GM12873 (cell line): ENCODE data around the gene KRT33B.
A peak's percentile ranks its signal among the peaks of the same experiment; 100 is the strongest.

ENCODE experiments used
- TF ChIP-seq, protein P1 (sequence below): IDR thresholded peaks from 2 replicates; pipeline ENCODE4 v1.5.1; 2012; ENCODE audit warnings: low read depth, mild to moderate bottlenecking, moderate library complexity, low read length, control low read depth; ENCODE audit not compliant: insufficient read depth; ENCODE audit errors: missing control alignments

Gene KRT33B

DNA sequence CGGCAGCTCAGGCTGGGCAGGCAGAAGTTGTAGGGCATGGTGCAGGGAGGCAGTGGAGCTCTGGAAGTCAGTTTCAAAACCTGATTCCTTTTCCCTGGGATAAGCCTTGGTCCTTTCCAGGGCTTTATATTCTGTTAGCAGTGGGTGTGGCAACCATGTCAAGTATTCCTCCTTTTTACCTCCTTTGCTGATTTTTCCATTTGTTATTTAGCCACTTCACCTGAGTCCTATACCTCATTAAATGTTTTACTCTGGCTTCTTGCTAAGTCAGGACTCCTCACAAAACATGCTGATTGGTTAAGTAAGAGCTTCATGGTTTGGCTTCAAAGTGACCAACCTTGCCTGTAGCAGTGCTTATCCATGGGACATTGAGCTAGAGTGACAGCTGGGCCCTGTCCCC lies at the start of gene KRT33B:
TSS of gene KRT33B (minus strand) at position 101 of the 400 bp plus-strand sequence. CDS start at position 38, 63 bp downstream.
- TF ChIP-seq, protein P1, sequence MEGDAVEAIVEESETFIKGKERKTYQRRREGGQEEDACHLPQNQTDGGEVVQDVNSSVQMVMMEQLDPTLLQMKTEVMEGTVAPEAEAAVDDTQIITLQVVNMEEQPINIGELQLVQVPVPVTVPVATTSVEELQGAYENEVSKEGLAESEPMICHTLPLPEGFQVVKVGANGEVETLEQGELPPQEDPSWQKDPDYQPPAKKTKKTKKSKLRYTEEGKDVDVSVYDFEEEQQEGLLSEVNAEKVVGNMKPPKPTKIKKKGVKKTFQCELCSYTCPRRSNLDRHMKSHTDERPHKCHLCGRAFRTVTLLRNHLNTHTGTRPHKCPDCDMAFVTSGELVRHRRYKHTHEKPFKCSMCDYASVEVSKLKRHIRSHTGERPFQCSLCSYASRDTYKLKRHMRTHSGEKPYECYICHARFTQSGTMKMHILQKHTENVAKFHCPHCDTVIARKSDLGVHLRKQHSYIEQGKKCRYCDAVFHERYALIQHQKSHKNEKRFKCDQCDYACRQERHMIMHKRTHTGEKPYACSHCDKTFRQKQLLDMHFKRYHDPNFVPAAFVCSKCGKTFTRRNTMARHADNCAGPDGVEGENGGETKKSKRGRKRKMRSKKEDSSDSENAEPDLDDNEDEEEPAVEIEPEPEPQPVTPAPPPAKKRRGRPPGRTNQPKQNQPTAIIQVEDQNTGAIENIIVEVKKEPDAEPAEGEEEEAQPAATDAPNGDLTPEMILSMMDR: no peak

DNA sequence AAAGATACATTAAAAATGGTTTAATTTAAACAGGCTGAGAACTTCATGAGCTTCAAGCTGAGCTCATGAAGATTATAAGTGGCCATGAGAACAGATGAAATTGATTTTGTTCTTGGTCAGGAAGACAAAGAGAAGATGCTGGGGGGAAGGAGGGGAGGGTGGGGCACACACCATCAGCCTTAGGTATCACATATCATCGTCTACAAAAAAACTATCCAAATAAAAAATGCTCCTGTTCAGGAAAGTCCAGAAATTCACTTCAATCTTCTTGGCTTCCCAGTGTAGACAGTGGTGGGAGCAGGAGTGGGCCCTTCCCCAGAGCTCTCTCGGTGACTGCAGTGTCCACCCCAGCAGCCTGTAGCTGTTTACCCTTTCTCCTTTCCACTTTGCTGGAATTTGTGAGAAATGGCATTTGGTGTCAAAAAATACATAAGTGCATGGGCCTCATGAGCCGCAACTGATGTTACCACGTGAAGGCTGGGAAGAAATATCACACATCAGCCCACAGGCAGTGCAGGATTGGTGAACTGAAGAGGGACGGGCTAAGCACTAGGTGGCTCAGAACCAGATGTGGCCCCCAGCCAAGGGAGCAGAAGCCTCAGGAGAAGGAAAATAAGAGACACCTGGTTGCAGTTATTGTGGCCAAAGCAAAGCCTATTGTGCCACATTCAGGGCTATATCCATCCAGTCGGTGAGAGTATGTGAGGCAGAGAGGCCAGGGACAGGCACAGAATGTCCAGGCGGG lies 48.7 kb upstream of the KRT33B start:
- TF ChIP-seq, protein P1: no peak

DNA sequence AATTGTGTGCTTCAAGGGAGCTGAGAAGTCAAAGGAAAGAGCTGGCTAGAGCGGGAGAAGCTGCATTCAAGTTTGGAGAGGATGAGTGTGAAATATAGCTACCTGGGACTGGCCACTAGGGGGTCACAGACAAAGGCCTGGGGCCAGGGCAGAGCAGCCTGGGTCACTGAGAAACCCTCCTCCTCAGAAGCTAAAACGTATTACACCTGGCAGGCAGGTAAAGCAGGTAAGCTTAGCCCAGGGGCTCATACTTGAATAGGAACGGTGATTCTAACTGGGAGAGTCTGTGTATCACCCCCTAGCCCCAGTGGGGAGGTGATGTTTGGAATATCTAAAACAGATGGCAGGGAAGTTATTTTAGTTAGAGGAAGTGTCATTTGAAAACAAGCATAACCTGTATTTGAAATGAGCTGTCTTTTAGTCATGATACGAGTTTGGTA lies 48.0 kb upstream of the KRT33B start:
- TF ChIP-seq, protein P1: peak; percentile 75

GRCh38 chr17:41417127-41417526 lies 47.5 kb upstream of the KRT33B start:
- TF ChIP-seq, protein P1: no peak

DNA sequence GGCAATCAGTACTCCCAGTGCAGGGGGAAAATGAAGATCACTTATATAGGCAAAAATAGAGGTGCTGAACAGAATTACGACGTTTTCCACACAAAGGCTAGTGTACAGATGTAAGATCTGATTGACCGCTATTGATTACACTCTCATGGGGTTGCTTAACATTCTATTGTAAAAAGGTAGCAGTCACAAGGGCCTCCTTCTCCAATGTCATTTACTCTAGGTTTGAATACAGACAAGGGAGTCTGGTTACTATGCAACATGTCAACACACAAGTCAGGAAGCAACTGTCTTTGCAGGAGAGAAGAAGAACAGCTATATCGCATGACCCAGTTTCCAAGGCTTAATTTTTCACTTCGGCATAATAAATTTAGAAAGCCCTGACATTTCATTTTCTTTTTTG lies 46.9 kb upstream of the KRT33B start:
- TF ChIP-seq, protein P1: no peak

GRCh38 chr17:41415833-41416335 lies 46.3 kb upstream of the KRT33B start:
- TF ChIP-seq, protein P1: no peak

DNA sequence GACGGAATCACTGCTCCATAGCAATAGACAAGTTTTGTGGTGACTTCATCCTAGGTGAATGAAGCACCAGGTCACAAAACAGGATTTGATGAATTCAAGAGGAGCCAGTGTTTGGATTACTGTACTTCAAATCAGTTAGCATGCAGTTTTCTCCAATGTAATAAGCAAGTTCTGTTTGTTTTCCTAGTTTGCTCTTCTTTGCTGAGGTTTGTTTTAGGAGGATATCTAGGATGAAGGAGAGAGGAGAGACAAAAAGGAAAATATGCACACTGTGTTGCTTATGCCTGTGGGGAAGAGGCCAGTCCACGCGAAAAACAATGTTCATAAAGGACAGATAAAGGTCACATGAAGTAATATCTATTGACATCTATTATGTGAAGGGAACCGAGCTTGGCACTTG lies 45.8 kb upstream of the KRT33B start:
- TF ChIP-seq, protein P1: no peak
